Left ventricle myocardium inferior (tissue), 1 donor: ENCODE data around the gene IGSF21. TPM values are rescaled to one million over a fixed set of nuclear protein-coding genes. Genes with fewer than 3 reads are reported as not detected.

Experiments
- DNase-seq: peaks from one replicate; pipeline ENCODE4 v3.0.0-alpha.2; 2020
- H3K27ac ChIP-seq: fragments of 200-600 bp; replicated peaks from 2 replicates; pipeline ENCODE4 v1.8.0; 2021
- H3K27me3 ChIP-seq: fragments of 200-600 bp; 2 replicates; pipeline ENCODE4 v1.8.0; 2021; ENCODE audit warnings: low read depth
- H3K36me3 ChIP-seq: fragments of 200-600 bp; 2 replicates; pipeline ENCODE4 v1.8.0; 2021
- H3K4me1 ChIP-seq: fragments of 200-600 bp; 2 replicates; pipeline ENCODE4 v1.8.0; 2021
- H3K4me3 ChIP-seq: fragments of 200-600 bp; 2 replicates; pipeline ENCODE4 v1.8.0; 2021; ENCODE audit warnings: mild to moderate bottlenecking, moderate library complexity
- H3K9me3 ChIP-seq: fragments of 200-600 bp; replicated peaks from 2 replicates; pipeline ENCODE4 v1.8.0; 2021
- CTCF ChIP-seq: fragments of 200-600 bp; IDR thresholded peaks from 2 replicates; pipeline ENCODE4 v1.8.0; 2021; ENCODE audit warnings: antibody characterized with exemption, mild to moderate bottlenecking, borderline replicate concordance
- intact Hi-C: fragments of 100-400 bp; cut with micrococcal nuclease; formaldehyde crosslinking; loops from one replicate; pipeline ENCODE4 v1.11.0; 2022
- total RNA-seq: library from RNA; stranded (reverse); fragmentation: NEBNext Ultra II Directional; extraction: Animal tissue kit (Norgen Biotek cat#: 25700); gene quantifications from one replicate; pipeline ENCODE4 v1.2.1, GENCODE V29; 2021
- donor health status: DM: no; HTN: yes; CAD: no; lungs with severe emphysema.

IGSF21 gene
- total RNA-seq, 1 donor from 2014 or later: 0.47 TPM

- no peak for DNase-seq
- no peaks in the 10 kb centered on the region for H3K9me3 ChIP-seq
- no peak overlapping the region for H3K4me3 ChIP-seq
- peaks cover 78% of the 10 kb centered on the region for H3K27me3 ChIP-seq
- H3K4me1 ChIP-seq: no peaks in the 10 kb centered on the region
- H3K36me3 ChIP-seq: no peaks in the 10 kb centered on the region
- intact Hi-C loops: no loop called here
- H3K27ac ChIP-seq: no peak overlapping the region
- no peak for TF ChIP-seq CTCF
Observed at GRCh38 chr1:18271336-18271735, 163.7 kb downstream of the IGSF21 start.

GRCh38 chr1:18278946-18279345 is 171.3 kb downstream of the IGSF21 start:
- Histone ChIP-seq H3K9me3 (no peaks in the 10 kb centered on the region), H3K4me3 (no peak overlapping the region), H3K27ac (no peak overlapping the region), H3K4me1 (no peaks in the 10 kb centered on the region), H3K36me3 (no peaks in the 10 kb centered on the region), H3K27me3 (peaks cover 86% of the 10 kb centered on the region)
- DNase-seq: no peak
- no peak for TF ChIP-seq CTCF
- intact Hi-C loops: no loop called here

- Histone ChIP-seq H3K27me3 (peaks cover 92% of the 10 kb centered on the region), H3K36me3 (no peaks in the 10 kb centered on the region), H3K4me3 (no peak overlapping the region), H3K9me3 (no peaks in the 10 kb centered on the region), H3K4me1 (no peaks in the 10 kb centered on the region), H3K27ac (no peak overlapping the region)
- no peak for TF ChIP-seq CTCF
- intact Hi-C loops: no loop called here
- DNase-seq: no peak
Observed at GRCh38 chr1:18279351-18280074, 171.9 kb downstream of the IGSF21 start.

- intact Hi-C loops: no loop called here
- H3K4me1 ChIP-seq: no peaks in the 10 kb centered on the region
- no peak overlapping the region for H3K27ac ChIP-seq
- H3K9me3 ChIP-seq: no peaks in the 10 kb centered on the region
- no peak for DNase-seq
- no peak overlapping the region for H3K4me3 ChIP-seq
- H3K27me3 ChIP-seq: peaks cover 96% of the 10 kb centered on the region
- no peak for TF ChIP-seq CTCF
- H3K36me3 ChIP-seq: no peaks in the 10 kb centered on the region
Observed at GRCh38 chr1:18280956-18281355, 173.4 kb downstream of the IGSF21 start.

GRCh38 chr1:18282851-18283600 is 175.4 kb downstream of the IGSF21 start:
- no peak for DNase-seq
- no peak overlapping the region for H3K27ac ChIP-seq
- peaks cover 94% of the 10 kb centered on the region for H3K27me3 ChIP-seq
- no peaks in the 10 kb centered on the region for H3K36me3 ChIP-seq
- H3K4me3 ChIP-seq: no peak overlapping the region
- no peak for TF ChIP-seq CTCF
- H3K4me1 ChIP-seq: no peaks in the 10 kb centered on the region
- intact Hi-C loops: no loop called here
- no peaks in the 10 kb centered on the region for H3K9me3 ChIP-seq
